Nephron (organoid): ENCODE measurements around the gene ASCC1.

Experiments
- H3K27ac Mint-ChIP-seq, 3 experiments: 2 replicates each; pipeline ENCODE4 v1.8.0; 2020; ENCODE audit warnings: mixed read lengths in 3 of 3, mild to moderate bottlenecking in 2 of 3, moderate library complexity in 1 of 3
- H3K27me3 Mint-ChIP-seq: 2 replicates; pipeline ENCODE4 v1.8.0; 2021; ENCODE audit warnings: low read depth, mild to moderate bottlenecking, moderate library complexity, mixed read lengths
- H3K36me3 Mint-ChIP-seq: 2 replicates; pipeline ENCODE4 v1.8.0; 2020; ENCODE audit warnings: low read depth, mixed read lengths
- H3K4me1 Mint-ChIP-seq: 2 replicates; pipeline ENCODE4 v1.8.0; 2020; ENCODE audit warnings: mixed read lengths
- H3K4me3 Mint-ChIP-seq, 3 experiments: 2 replicates each; pipeline ENCODE4 v1.8.0; 2020; ENCODE audit warnings: mild to moderate bottlenecking in 3 of 3, mixed read lengths in 3 of 3, moderate library complexity in 2 of 3
- H3K9me3 Mint-ChIP-seq: 2 replicates; pipeline ENCODE4 v1.8.0; 2020; ENCODE audit warnings: mixed read lengths
- TF ChIP-seq, protein P1 (sequence below), 3 experiments: fragments of 200-600 bp; sonication (generic); IDR thresholded peaks; one replicate each; pipeline ENCODE4 v1.5.0; 2021; ENCODE audit warnings: antibody characterized with exemption in 3 of 3; ENCODE audit not compliant: unreplicated experiment in 3 of 3

Gene ASCC1

DNA sequence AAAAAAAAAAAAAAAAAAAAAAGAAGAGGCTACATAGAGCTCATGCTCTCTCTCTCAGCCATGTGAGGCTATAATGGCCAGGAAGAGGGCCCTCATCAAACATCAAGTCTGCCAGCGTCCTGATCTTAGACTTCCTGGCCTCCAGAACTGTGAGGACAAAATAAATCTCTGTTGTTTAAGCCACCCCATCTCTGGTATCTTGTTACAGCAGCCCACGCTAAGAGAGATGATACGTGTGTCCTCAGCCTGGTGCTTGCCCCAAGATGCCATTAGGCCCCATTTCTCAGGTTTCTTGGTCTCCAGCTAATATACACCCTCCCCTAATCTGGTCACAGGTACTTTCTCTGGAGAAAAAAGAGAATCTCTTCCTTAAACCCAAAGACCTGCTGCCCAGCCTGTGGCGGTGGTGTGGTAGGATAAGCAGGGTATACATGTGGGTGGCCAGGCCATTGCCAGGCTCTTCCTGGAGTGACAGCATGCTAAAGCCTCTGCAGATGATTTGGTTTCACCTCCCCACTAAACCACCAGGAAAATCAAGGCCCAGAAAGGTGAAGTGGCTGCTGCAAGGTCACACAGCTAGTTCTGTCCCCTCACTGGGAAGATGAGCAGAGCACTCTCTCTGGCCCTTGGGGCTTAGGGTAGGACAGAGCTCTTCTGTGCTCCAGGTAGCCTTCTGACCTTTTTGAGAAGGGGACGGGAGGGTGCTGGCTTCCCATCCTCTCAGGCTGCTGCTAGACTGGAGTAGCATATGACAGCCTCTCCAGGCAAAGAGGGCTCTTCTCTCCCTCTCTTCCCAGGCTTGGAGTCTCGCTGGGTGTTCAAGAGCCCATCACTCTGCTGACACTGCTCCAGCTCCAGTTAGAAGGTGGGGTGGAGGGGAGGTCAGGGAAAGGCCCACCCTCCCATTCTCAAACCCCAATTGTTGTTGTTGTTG, 133.0 kb downstream of the ASCC1 start:
- peaks cover 36% of the 10 kb centered on the region for H3K27me3 Mint-ChIP-seq
- no peak overlapping the region for H3K4me3 Mint-ChIP-seq
- H3K9me3 Mint-ChIP-seq: no peaks in the 10 kb centered on the region
- peaks cover 34% of the 10 kb centered on the region for H3K4me1 Mint-ChIP-seq
- TF ChIP-seq, protein P1, sequence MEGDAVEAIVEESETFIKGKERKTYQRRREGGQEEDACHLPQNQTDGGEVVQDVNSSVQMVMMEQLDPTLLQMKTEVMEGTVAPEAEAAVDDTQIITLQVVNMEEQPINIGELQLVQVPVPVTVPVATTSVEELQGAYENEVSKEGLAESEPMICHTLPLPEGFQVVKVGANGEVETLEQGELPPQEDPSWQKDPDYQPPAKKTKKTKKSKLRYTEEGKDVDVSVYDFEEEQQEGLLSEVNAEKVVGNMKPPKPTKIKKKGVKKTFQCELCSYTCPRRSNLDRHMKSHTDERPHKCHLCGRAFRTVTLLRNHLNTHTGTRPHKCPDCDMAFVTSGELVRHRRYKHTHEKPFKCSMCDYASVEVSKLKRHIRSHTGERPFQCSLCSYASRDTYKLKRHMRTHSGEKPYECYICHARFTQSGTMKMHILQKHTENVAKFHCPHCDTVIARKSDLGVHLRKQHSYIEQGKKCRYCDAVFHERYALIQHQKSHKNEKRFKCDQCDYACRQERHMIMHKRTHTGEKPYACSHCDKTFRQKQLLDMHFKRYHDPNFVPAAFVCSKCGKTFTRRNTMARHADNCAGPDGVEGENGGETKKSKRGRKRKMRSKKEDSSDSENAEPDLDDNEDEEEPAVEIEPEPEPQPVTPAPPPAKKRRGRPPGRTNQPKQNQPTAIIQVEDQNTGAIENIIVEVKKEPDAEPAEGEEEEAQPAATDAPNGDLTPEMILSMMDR (IDR thresholded peaks at IDR 0.05; ENCODE audit: unreplicated experiment in 3 of 3): no peak
- H3K36me3 Mint-ChIP-seq: no peaks in the 10 kb centered on the region
- peak overlapping the region in 2 of 3 experiments; percentile 28 to 39 for H3K27ac Mint-ChIP-seq

GRCh38 chr10:72081772-72082590, 134.1 kb downstream of the ASCC1 start:
- Mint-ChIP-seq H3K4me3 (no peak overlapping the region), H3K27ac (peak overlapping the region; percentile 34 to 84 (median 69)), H3K36me3 (no peaks in the 10 kb centered on the region), H3K9me3 (no peaks in the 10 kb centered on the region), H3K27me3 (peaks cover 32% of the 10 kb centered on the region), H3K4me1 (peaks cover 33% of the 10 kb centered on the region)
- TF ChIP-seq, protein P1 (IDR thresholded peaks at IDR 0.05; ENCODE audit: unreplicated experiment in 3 of 3): no peak

- Mint-ChIP-seq H3K27ac (peak overlapping the region; percentile 34 to 84 (median 69)), H3K4me3 (no peak overlapping the region)
Measured at GRCh38 chr10:72081210-72081609, 134.9 kb downstream of the ASCC1 start.

GRCh38 chr10:72080042-72080975, 135.8 kb downstream of the ASCC1 start:
- Mint-ChIP-seq H3K27me3 (peaks cover 15% of the 10 kb centered on the region), H3K4me1 (peaks cover 22% of the 10 kb centered on the region), H3K4me3 (no peak overlapping the region), H3K27ac (peak overlapping the region; percentile 73 to 84 (median 79)), H3K9me3 (no peaks in the 10 kb centered on the region), H3K36me3 (no peaks in the 10 kb centered on the region)
- TF ChIP-seq, protein P1 (IDR thresholded peaks at IDR 0.05; ENCODE audit: unreplicated experiment in 3 of 3): no peak

More at GRCh38 chr10:72081210-72081609, 134.9 kb downstream of the ASCC1 start:
- Mint-ChIP-seq H3K27me3 (peaks cover 24% of the 10 kb centered on the region), H3K9me3 (no peaks in the 10 kb centered on the region), H3K36me3 (no peaks in the 10 kb centered on the region), H3K4me1 (peaks cover 26% of the 10 kb centered on the region)
- TF ChIP-seq, protein P1 (IDR thresholded peaks at IDR 0.05; ENCODE audit: unreplicated experiment in 3 of 3): no peak

DNA sequence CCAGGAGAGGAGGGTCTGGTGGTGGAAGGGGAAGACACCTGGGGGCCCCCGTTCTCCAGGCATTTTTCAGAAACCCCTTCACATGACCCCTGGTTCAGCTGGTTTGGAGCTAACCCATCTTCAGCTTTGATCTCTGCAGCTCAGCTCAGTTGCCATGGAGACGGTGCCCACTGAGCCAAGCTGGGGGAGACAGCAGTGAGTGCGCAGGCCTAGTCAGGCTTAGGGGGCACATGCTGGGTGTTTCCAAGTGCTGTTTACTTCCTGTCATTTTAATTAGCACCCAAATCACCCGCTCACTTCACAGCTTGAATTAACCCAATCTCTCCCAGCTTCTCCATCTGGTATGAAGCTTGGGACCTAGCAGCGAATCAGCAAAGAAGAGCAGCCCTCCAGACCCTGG, 136.7 kb downstream of the ASCC1 start:
- peak overlapping the region; percentile 73 to 84 (median 79) for H3K27ac Mint-ChIP-seq
- H3K4me3 Mint-ChIP-seq: no peak overlapping the region
- no peaks in the 10 kb centered on the region for H3K36me3 Mint-ChIP-seq
- H3K4me1 Mint-ChIP-seq: peaks cover 22% of the 10 kb centered on the region
- TF ChIP-seq, protein P1 (IDR thresholded peaks at IDR 0.05; ENCODE audit: unreplicated experiment in 3 of 3): no peak
- no peaks in the 10 kb centered on the region for H3K9me3 Mint-ChIP-seq
- H3K27me3 Mint-ChIP-seq: peaks cover 8% of the 10 kb centered on the region
